PC-9 (cell line): ENCODE measurements around the gene LMO4.

Source experiments
- CTCF ChIP-seq: fragments of 200-600 bp; sonication (generic); conservative IDR thresholded peaks from 2 replicates; pipeline ENCODE4 v1.6.1; 2017; ENCODE audit warnings: mixed run types, antibody characterized with exemption, mild to moderate bottlenecking, moderate library complexity
- EZH2 ChIP-seq: fragments of 200-600 bp; sonication (generic); IDR thresholded peaks from 2 replicates; pipeline ENCODE4 v1.8.0; 2017; ENCODE audit warnings: antibody characterized with exemption, low read depth

GRCh38 chr1:87379306-87379705 lies 50.6 kb downstream of the LMO4 start:
- TF ChIP-seq CTCF (no peak), EZH2 (no peak)
